Breast epithelium (tissue), 4 donors: ENCODE measurements around the gene MEX3D. TPM values are rescaled to one million over a fixed set of nuclear protein-coding genes. Genes with fewer than 3 reads are reported as not detected.
A peak's percentile ranks its signal among the peaks of the same experiment; 100 is the strongest.

Experiments used
- DNase-seq, 2 donors: peaks; one replicate each; pipeline ENCODE4 v3.0.0-alpha.2; 2019; ENCODE audit warnings: low spot score in 2 of 2
- H3K27ac ChIP-seq, 2 donors: fragments of 200-600 bp; sonication (generic) in 1 of 2; one replicate each; pipeline ENCODE4 v1.5.1; 2016 to 2019; ENCODE audit warnings: mild to moderate bottlenecking in 1 of 2
- H3K27me3 ChIP-seq, 2 donors: fragments of 200-600 bp; sonication (generic) in 1 of 2; one replicate each; pipeline versions ENCODE4 v1.5.1 to v1.6.0; 2017 to 2019; ENCODE audit warnings: control low read depth in 1 of 2, mild to moderate bottlenecking in 1 of 2
- H3K36me3 ChIP-seq: fragments of 200-600 bp; one replicate; pipeline ENCODE4 v1.5.1; 2019
- H3K4me1 ChIP-seq, 2 donors: fragments of 200-600 bp; sonication (generic); one replicate each; pipeline ENCODE4 v1.5.1; 2016 to 2019; ENCODE audit warnings: control low read depth in 1 of 2
- H3K4me3 ChIP-seq, 3 donors: fragments of 200-600 bp; sonication (generic); 1 replicate in 2 of 3; 2 replicates in 1 of 3; pipeline ENCODE4 v1.5.1; 2016 to 2019; ENCODE audit warnings: mild to moderate bottlenecking in 3 of 3, moderate library complexity in 2 of 3
- H3K9me3 ChIP-seq, 2 donors: fragments of 200-600 bp; sonication (generic) in 1 of 2; one replicate each; pipeline ENCODE4 v1.5.1; 2016 to 2019; ENCODE audit warnings: control low read depth in 1 of 2
- POLR2A ChIP-seq: fragments of 450-650 bp; IDR thresholded peaks from one replicate; pipeline ENCODE4 v1.6.1; 2016; ENCODE audit warnings: antibody characterized with exemption, mild to moderate bottlenecking, moderate library complexity
- POLR2AphosphoS5 ChIP-seq, 3 donors: sonication (generic); formaldehyde crosslinking; IDR thresholded peaks; one replicate each; pipeline ENCODE4 v1.6.1; 2017; ENCODE audit warnings: antibody characterized with exemption in 3 of 3
- intact Hi-C: fragments of 100-400 bp; cut with DNase I; formaldehyde crosslinking; loops from one replicate; pipeline ENCODE4 v1.15.1; 2023; ENCODE audit warnings: low total_unique reads
- total RNA-seq, 3 donors: library from RNA; depleted of rRNA; stranded (reverse); fragments of >200 nt; gene quantifications; one replicate each; pipeline ENCODE4 v1.1.0, GENCODE V29; 2016
- TF ChIP-seq, protein P1 (sequence below), 3 donors: fragments of 450-650 bp; IDR thresholded peaks; one replicate each; pipeline ENCODE4 v1.5.1; 2016 to 2017; ENCODE audit warnings: antibody characterized with exemption in 3 of 3, mild to moderate bottlenecking in 3 of 3, moderate library complexity in 3 of 3

Gene MEX3D
- total RNA-seq, 3 donors from 2014 or later = 12.5 to 14.3 (median 12.6) TPM

DNA sequence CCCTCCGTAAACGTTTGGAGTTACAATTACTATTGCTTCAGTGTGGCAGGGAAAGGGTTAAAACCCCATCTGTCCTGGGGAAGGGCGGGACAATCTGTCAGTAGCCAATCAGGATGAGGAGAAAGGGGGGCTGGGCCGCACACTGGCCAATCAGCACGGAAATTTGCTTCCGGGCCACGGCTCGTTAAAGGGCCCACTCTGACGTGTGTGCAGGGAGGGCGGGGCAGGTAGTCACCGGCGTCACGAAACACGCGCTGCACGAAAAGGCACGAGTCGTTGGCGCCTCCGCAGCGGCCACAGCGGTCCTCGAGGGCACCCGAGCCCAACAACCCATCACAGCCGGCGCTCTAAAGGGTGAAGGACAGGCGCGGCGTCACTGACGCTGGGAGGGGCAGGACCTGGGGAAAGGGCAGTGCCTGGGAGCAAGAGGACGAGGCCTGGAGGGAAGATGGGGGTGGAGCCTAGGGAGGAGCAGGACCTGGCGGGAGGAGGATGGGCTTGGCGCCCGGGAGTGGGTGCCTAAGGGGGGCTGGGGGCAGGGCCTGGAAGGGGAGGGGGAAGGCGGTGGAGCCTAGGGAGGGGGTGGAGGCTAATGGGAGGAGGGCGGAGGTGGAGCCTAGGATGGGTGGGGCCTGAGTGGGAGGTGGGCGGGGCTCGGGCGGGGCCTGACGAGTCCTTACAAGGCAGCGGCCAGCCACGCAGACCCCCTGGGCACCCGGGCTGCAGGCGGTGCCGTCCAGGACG lies 60.2 kb downstream of the MEX3D start:
- peak overlapping the region; percentile 34 to 69 (median 53) for H3K4me3 ChIP-seq
- peaks cover 0 to 6% of the 10 kb centered on the region in 2 donors for H3K9me3 ChIP-seq
- no peaks in the 10 kb centered on the region for H3K36me3 ChIP-seq
- peaks cover 0 to 2% of the 10 kb centered on the region in 2 donors for H3K27me3 ChIP-seq
- H3K4me1 ChIP-seq = peaks cover 0 to 2% of the 10 kb centered on the region in 2 donors
- peak; percentile 93 to 95 for DNase-seq
- intact Hi-C loops = no loop called here
- TF ChIP-seq, protein P1, sequence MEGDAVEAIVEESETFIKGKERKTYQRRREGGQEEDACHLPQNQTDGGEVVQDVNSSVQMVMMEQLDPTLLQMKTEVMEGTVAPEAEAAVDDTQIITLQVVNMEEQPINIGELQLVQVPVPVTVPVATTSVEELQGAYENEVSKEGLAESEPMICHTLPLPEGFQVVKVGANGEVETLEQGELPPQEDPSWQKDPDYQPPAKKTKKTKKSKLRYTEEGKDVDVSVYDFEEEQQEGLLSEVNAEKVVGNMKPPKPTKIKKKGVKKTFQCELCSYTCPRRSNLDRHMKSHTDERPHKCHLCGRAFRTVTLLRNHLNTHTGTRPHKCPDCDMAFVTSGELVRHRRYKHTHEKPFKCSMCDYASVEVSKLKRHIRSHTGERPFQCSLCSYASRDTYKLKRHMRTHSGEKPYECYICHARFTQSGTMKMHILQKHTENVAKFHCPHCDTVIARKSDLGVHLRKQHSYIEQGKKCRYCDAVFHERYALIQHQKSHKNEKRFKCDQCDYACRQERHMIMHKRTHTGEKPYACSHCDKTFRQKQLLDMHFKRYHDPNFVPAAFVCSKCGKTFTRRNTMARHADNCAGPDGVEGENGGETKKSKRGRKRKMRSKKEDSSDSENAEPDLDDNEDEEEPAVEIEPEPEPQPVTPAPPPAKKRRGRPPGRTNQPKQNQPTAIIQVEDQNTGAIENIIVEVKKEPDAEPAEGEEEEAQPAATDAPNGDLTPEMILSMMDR (IDR thresholded peaks at IDR 0.05) = no peak
- TF ChIP-seq POLR2AphosphoS5 (IDR thresholded peaks at IDR 0.05) = peak; percentile 28 to 78 (median 75)
- H3K27ac ChIP-seq = peak overlapping the region; percentile 91 to 95

DNA sequence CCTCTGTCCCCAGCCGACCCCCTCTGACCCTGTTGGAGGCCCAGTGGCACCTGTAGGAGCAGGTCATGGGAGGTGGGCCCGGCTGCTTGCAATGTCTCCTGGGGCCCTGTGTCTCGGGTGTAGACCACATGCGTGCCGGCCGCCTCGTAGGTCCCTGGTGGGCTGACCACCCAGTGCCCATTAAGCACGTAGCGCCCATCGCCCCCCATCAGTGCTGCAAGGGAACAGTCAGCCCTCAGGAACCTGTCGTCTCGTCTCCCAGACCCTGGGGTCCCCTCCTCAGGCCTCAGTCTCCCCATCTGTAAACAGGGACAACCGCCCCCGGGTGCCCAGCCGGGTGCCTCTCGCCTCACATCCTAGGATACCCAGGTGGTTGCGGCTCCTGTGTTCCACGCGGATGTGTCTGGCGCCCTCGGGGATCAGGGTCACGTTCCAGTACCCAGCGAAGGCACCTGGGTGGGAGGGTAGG lies 60.9 kb downstream of the MEX3D start:
- no peak for TF ChIP-seq POLR2A
- TF ChIP-seq POLR2AphosphoS5 (IDR thresholded peaks at IDR 0.05) = no peak
- Histone ChIP-seq H3K27me3 (no peaks in the 10 kb centered on the region), H3K4me3 (peak overlapping the region in 2 of 3 donors; percentile 53 to 69), H3K36me3 (no peaks in the 10 kb centered on the region), H3K9me3 (peaks cover 0 to 6% of the 10 kb centered on the region in 2 donors), H3K27ac (peak overlapping the region; percentile 91 to 95), H3K4me1 (peaks cover 0 to 2% of the 10 kb centered on the region in 2 donors)
- intact Hi-C loops = no loop called here
- no peak for DNase-seq

DNA sequence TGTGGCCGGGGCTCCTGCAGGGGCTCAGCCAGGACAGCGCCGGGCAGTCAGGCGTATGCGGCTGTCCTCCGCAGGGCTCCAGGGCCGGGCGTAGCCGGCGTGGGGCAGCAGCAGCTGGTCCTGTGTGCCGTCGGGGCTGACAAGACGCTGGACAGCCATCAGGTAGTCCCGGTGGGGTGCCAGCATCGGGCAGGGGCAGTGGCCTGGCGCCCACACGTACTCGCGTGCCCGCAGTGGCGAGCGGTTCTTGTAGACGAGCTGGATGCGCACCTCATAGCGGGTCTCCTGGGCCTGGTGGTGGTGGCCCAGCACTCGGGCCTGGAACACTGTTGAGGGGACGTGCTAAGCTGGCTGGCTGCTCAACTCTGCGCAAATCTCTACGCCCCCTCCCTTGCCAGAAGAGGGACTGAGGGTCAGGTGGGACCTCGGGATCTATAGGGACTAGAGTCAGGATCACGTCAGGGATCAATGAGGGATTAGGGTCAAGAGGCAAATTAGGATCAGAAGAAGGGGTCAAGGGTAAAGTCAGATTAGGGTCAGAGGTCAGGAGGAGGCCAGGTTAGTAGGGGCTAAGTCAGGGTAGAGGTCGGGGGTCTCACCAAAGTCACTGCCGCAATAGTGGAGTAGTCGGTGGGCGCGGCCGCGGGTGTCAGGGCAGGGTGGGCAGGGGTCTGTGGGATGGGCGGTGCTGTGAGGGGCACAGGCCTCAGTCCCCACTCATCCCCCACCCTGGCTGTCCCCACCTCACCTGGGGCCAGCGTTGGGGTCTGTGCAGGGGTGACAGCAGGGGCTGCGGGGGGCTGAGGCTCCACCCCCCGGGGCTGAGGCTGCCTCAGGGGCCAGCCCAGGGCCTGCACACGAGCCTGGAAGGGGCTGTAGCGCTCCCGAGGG lies 61.9 kb downstream of the MEX3D start:
- Histone ChIP-seq H3K4me1 (peaks cover 0 to 2% of the 10 kb centered on the region in 2 donors), H3K9me3 (peaks cover 0 to 6% of the 10 kb centered on the region in 2 donors), H3K27ac (no peak overlapping the region), H3K4me3 (no peak overlapping the region), H3K36me3 (no peaks in the 10 kb centered on the region), H3K27me3 (no peaks in the 10 kb centered on the region)
- intact Hi-C loops = no loop called here
- DNase-seq = no peak
- no peak for TF ChIP-seq POLR2AphosphoS5 (IDR thresholded peaks at IDR 0.05)
- TF ChIP-seq, protein P1 (IDR thresholded peaks at IDR 0.05) = no peak
- no peak for TF ChIP-seq POLR2A

DNA sequence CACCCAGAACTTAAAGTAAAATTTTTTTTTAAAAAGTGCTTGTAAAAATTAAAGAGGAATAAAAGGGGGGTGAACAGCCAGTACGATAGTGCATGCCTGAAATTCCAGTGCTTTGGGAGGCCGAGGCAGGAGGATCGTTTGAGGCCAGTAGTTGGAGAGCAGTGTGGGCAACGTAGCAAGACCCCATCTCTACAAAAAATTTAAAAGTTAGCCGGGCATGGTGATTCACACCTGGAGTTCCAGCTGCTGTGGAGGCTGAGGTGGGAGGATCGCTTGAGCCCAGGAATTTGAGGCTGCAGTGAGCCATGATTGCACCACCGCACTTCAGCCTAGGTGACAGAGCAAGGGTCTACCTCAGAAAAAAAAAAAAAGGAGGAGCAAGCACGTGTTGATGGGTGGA lies 63.1 kb downstream of the MEX3D start:
- Histone ChIP-seq H3K4me3 (no peak overlapping the region), H3K36me3 (no peaks in the 10 kb centered on the region), H3K27me3 (no peaks in the 10 kb centered on the region), H3K4me1 (peaks cover 0 to 2% of the 10 kb centered on the region in 2 donors), H3K9me3 (peaks cover 0 to 6% of the 10 kb centered on the region in 2 donors), H3K27ac (no peak overlapping the region)
- intact Hi-C loops = no loop called here
- TF ChIP-seq, protein P1 (IDR thresholded peaks at IDR 0.05) = no peak
- no peak for TF ChIP-seq POLR2AphosphoS5 (IDR thresholded peaks at IDR 0.05)
- no peak for DNase-seq

Other genes with a start within 250 kb of the MEX3D start
- gene NDUFS7, start 184.4 kb downstream of the MEX3D start, total RNA-seq = 100 to 1,000 TPM in 1 of 3 donors, 10 to 100 TPM in 2; 67.5 to 122 (median 67.5) TPM
- gene GAMT, start 166.8 kb downstream of the MEX3D start, total RNA-seq = 10 to 100 TPM; 23.6 to 40.0 (median 30.3) TPM
- gene DAZAP1, start 160.7 kb downstream of the MEX3D start, total RNA-seq = 10 to 100 TPM; 35.8 to 50.9 (median 48.8) TPM
- gene RPS15, start 129.9 kb downstream of the MEX3D start, total RNA-seq = 1,000 to 10,000 TPM; 2,978 to 3,238 (median 2,982) TPM
- under 1 TPM; under 0.01 to 0.29 (median 0.16) TPM for gene APC2, start 118.2 kb downstream of the MEX3D start, total RNA-seq
- 10 to 100 TPM; 27.7 to 32.8 (median 28.7) TPM for gene C19orf25, start 89.1 kb downstream of the MEX3D start, total RNA-seq
- gene PCSK4, start 78.0 kb downstream of the MEX3D start, total RNA-seq = 1 to 10 TPM; 2.2 to 10.0 (median 5.9) TPM
- gene REEP6, start 77.1 kb downstream of the MEX3D start, total RNA-seq = 10 to 100 TPM in 2 of 3 donors, 1 to 10 TPM in 1; 4.3 to 17.4 (median 11.0) TPM
- 1 to 10 TPM; 1.3 to 3.5 (median 2.1) TPM for gene ADAMTSL5, start 55.3 kb downstream of the MEX3D start, total RNA-seq
- gene PLK5, start 44.2 kb downstream of the MEX3D start, total RNA-seq = under 1 TPM in 2 of 3 donors, not detected in 1; 0.44 to 0.98 TPM
- gene MBD3, start 24.5 kb upstream of the MEX3D start, total RNA-seq = 10 to 100 TPM; 51.8 to 71.3 (median 70.8) TPM
- 100 to 1,000 TPM in 1 of 3 donors, 10 to 100 TPM in 2; 59.6 to 117 (median 63.4) TPM for gene UQCR11, start 37.1 kb upstream of the MEX3D start, total RNA-seq
- gene TCF3, start 84.3 kb upstream of the MEX3D start, total RNA-seq = 10 to 100 TPM; 38.6 to 45.3 (median 42.3) TPM
- gene ONECUT3, start 185.2 kb upstream of the MEX3D start, total RNA-seq = not detected
- gene ATP8B3, start 244.0 kb upstream of the MEX3D start, total RNA-seq = 1 to 10 TPM in 2 of 3 donors, under 1 TPM in 1; 0.66 to 1.4 (median 1.0) TPM